Mesodermal cell (in vitro differentiated cells): ENCODE measurements around the gene PTH2R. TPM values are rescaled to one million over a fixed set of nuclear protein-coding genes. Genes with fewer than 3 reads are reported as not detected.

Experiments used
- H3K27ac ChIP-seq: 2 replicates; pipeline ENCODE4 v1.7.0; 2013; ENCODE audit warnings: mild to moderate bottlenecking, low read depth, low read length, moderate library complexity; ENCODE audit not compliant: severe bottlenecking
- H3K36me3 ChIP-seq: 2 replicates; pipeline ENCODE4 v1.7.1; 2013; ENCODE audit warnings: mild to moderate bottlenecking, low read length, moderate library complexity; ENCODE audit not compliant: control insufficient read depth, insufficient read depth
- H3K4me1 ChIP-seq: one replicate; pipeline ENCODE4 v1.7.1; 2013; ENCODE audit warnings: mild to moderate bottlenecking, low read length; ENCODE audit not compliant: insufficient read depth, control insufficient read depth, poor library complexity, severe bottlenecking
- H3K4me3 ChIP-seq: 2 replicates; pipeline ENCODE4 v1.7.0; 2013; ENCODE audit warnings: low read length, control low read depth, mild to moderate bottlenecking; ENCODE audit not compliant: insufficient read depth, poor library complexity, severe bottlenecking; ENCODE audit errors: extremely low read depth
- H3K9me3 ChIP-seq: 2 replicates; pipeline ENCODE4 v1.7.1; 2013; ENCODE audit warnings: mild to moderate bottlenecking, low read length, moderate library complexity; ENCODE audit not compliant: control insufficient read depth
- WGBS, 2 experiments: methylation state at CpG; one replicate each; pipeline ENCODE4 v1.1.5; 2013; ENCODE audit warnings: missing lambda C conversion rate in 2 of 2; ENCODE audit not compliant: insufficient coverage in 2 of 2; 5-methylcytosine and 5-hydroxymethylcytosine counted together
- polyA plus RNA-seq, 2 experiments: library from polyadenylated mRNA; stranded (reverse); fragments of 50-300 nt; gene quantifications; one replicate each; pipeline ENCODE4 v1.2.3, GENCODE V29; 2013

PTH2R gene, protein sequence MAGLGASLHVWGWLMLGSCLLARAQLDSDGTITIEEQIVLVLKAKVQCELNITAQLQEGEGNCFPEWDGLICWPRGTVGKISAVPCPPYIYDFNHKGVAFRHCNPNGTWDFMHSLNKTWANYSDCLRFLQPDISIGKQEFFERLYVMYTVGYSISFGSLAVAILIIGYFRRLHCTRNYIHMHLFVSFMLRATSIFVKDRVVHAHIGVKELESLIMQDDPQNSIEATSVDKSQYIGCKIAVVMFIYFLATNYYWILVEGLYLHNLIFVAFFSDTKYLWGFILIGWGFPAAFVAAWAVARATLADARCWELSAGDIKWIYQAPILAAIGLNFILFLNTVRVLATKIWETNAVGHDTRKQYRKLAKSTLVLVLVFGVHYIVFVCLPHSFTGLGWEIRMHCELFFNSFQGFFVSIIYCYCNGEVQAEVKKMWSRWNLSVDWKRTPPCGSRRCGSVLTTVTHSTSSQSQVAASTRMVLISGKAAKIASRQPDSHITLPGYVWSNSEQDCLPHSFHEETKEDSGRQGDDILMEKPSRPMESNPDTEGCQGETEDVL
- not detected for polyA plus RNA-seq (2013, experiment 1 of 2)
- not detected for polyA plus RNA-seq (2013, experiment 2 of 2)

DNA sequence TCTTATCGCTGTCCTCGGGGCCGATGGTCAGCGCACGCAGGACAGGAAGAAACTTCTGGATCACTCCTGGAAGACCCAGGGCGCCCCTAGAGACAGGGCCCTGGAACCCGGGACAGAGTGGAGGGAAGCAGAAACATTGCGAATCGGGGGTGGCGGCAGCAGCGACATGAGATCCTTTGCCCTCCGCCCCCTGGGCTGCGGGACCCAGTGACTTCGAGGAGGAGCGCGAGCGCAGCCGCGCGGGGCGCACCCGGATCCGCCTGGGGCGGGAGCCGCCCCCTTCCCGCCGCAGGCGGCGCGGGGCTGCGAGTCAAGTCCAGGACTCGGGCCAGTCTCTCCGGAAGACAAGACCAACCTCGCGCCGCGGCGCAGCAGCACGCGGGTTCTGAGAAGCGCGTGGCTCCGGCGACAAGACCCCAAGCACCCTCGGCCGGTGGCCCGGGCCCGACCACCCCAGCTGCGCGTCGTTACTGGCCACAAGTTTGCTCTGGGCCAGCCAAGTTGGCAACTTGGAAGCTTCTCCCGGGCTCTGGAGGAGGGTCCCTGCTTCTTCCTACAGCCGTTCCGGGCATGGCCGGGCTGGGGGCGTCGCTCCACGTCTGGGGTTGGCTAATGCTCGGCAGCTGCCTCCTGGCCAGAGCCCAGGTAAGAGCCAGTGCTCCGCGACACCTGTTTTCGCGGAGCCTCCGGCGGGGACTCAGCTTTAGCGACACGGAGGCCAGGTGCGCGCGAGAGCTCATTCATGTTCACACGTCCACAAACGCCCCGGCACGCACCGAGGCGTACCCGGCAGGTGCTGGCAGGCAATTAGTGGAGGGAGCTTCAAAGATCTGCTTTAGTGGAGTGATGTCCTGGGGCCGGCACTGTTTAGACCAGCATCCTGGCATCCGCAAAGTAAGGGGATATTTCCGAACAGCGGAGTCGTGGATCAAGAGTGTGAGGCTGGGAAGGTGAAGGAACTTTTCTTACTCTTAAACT lies at the start of gene PTH2R:
Gene PTH2R (plus strand): TSS at position 319 of the 978 bp plus-strand sequence. CDS start 252 bp downstream, at position 571.
- Histone ChIP-seq H3K36me3 (no peaks in the 10 kb centered on the region), H3K4me3 (peak within 1 kb of the TSS; percentile 30)
- WGBS, 2 experiments: 7 to 10% methylated on average over 72 to 75 of the region's 82 CpGs

DNA sequence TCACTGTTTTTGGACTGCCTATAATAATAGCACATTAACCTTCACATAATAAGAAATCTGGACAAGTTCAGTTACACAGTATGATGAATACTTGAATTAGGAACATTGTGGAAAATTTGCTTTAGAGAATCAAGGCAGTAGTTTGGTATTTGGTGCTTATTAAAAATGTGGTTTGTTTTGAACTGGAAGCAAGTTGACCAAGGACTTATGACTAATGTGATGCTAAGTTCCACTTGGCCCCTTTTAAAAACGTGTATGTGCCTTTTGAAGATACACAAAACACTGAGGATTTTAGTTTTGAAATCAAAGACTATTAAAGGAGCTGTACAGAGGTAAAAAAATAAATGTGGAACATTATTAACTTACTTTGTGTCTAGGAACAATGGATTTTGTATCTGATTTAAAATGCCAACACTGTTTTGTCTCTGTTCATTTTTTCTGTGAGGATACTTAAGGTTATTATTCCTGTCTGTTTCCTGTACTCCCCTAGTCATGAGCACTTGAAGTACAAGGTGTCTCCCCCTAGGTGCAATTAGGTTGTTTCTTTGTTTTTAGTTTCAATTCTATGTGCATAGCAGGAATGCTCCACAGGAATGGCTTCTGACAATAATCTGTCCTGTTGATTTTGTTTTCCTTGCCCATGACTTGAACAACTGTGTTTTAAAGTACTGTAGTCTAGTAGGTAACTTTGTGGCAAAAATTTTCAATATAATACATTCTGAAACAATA lies 49.6 kb upstream of the PTH2R start:
- Histone ChIP-seq H3K36me3 (peaks cover 45% of the 10 kb centered on the region), H3K4me3 (no peak overlapping the region), H3K9me3 (no peaks in the 10 kb centered on the region), H3K27ac (no peak overlapping the region), H3K4me1 (no peaks in the 10 kb centered on the region)
- no CpG with 5 or more reads among the region's 1 CpG for WGBS, 2 experiments

More for the DNA sequence above, at the start of gene PTH2R:
- no peaks in the 10 kb centered on the region for H3K4me1 ChIP-seq
- H3K9me3 ChIP-seq: no peaks in the 10 kb centered on the region
- H3K27ac ChIP-seq: no peak within 1 kb of the TSS

DNA sequence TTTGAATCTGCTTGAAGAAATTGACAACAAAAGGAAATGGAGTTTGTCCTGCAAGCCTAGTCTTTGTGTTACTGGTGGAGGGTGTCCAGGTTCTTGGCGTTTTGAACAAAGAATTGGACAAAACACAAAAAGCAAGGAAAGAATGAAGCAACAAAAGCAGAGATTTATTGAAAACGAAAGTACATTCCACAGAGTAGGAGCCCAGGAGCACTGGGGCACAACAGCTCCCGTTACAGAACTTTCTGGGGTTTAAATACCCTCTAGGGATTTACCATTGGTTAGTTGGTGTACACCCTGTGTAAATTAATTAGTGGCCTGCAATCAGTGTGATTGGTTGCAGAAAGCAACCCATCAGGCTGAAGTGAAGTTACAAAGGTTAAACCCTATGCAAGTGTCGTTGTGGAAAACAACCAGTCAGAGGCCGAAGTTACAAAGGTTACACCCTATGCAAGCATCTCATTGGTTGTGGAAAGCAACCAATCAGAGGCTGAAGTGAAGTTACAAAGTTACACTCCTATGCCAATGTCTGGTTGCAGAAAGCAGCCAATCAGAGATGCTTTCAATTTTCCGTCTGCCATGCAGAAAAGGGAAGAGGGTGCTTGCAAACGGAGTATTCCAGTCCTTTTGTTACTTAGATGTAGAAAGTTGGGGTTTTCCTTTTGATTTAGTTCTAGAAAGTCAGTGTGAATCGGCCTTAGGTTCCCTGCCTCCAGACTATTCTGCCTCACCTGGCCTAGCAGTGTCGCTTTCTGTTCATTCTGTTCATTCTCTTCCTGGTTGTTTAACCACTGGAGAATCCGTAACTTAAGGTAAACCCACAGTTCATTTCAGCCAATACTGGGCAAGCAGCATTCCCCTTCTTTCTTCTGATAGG lies 47.6 kb upstream of the PTH2R start:
- no peaks in the 10 kb centered on the region for H3K4me1 ChIP-seq
- no peak overlapping the region for H3K27ac ChIP-seq
- 96 to 97% methylated on average over 8 to 9 of the region's 10 CpGs for WGBS, 2 experiments
- no peaks in the 10 kb centered on the region for H3K9me3 ChIP-seq
- H3K4me3 ChIP-seq: no peak overlapping the region
- H3K36me3 ChIP-seq: peaks cover 28% of the 10 kb centered on the region

DNA sequence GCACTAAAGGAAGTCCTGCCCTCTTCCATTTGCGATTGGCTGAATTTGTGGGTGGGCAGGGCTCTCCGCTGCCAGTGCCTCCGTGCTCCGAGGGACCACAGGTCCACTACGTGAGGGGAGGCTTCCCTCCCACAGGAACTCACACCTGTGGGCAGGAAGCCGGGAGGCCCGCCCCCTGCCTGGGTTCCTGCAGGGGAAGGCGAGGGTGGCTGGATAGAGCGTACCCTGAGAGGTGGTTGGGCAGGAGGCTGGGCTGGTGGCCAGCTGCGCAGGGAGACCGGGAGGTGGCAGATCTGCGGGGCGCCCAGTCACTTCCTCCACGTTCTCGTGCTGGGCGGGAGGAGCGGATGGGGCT lies 47.0 kb upstream of the PTH2R start:
- Histone ChIP-seq H3K4me1 (no peaks in the 10 kb centered on the region), H3K9me3 (no peaks in the 10 kb centered on the region), H3K27ac (no peak overlapping the region), H3K4me3 (no peak overlapping the region), H3K36me3 (peaks cover 28% of the 10 kb centered on the region)
- 87% methylated on average over 7 of the region's 17 CpGs; no CpG with 5 or more reads in 1 of the 2 experiments for WGBS, 2 experiments

DNA sequence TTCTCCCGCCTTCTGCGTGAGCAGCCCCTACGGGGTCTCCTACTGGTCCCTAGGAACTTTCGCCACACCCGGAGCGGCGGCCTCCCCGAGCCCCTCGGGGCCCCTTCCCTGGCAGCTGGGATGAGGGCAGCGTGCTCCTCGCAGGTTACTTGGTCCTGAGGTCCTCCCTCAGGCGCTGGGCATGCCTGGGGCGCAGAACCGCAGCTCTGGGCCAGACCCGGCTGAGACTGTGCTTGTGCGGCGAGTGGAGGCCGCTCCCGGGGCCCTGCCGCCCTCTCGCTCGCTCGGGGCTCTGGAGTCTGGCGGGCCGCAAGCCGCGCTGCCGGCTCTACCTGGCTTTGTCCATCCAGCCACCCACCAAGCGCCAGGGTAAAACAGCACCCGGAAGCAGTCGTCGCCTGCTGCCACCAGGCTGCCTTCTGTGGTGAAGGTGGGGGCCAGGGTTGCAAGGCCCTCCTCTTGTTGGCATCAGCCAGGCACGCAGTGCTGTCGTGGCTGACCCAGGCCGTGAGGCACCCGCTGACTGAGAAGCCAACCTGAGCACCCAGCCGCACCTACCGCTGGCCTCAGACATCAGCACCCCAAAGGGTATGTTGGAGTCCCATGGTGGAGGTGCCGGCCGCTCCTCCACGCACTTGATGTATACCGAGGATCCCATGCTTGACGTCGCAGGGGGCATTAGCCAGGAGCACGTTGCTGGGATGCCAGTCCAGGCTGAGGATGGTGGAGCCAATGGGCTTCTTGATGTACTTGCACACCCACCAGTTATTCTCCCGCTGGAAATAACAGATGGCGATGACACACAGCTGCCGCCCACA lies 46.1 kb upstream of the PTH2R start:
- Histone ChIP-seq H3K4me3 (no peak overlapping the region), H3K27ac (no peak overlapping the region), H3K4me1 (no peaks in the 10 kb centered on the region), H3K36me3 (peaks cover 20% of the 10 kb centered on the region), H3K9me3 (peaks cover 4% of the 10 kb centered on the region)
- WGBS, 2 experiments: 95 to 96% methylated on average over 46 to 47 of the region's 48 CpGs

DNA sequence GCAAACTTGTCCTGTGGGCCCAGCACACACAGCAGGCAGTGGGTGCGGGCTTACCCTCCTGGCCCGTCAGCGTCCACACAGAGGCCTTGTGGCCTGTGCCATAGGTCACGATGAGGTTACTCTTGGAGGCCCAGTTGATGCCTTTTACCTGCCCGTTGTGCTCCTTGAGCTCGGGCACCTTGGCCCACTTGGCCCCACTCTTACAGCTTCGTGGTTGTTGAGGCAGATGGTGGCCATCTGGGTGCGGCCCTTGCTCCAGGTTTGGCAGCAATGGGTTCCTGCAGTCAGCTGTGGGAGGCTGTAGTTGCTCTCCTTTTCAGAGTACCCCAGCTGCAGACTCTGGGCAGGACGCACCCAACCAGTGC lies 45.5 kb upstream of the PTH2R start:
- no peaks in the 10 kb centered on the region for H3K4me1 ChIP-seq
- WGBS, 2 experiments: 95 to 98% methylated on average over 7 to 8 of the region's 9 CpGs
- no peak overlapping the region for H3K4me3 ChIP-seq
- H3K27ac ChIP-seq: no peak overlapping the region
- peaks cover 4% of the 10 kb centered on the region for H3K9me3 ChIP-seq
- peaks cover 19% of the 10 kb centered on the region for H3K36me3 ChIP-seq

DNA sequence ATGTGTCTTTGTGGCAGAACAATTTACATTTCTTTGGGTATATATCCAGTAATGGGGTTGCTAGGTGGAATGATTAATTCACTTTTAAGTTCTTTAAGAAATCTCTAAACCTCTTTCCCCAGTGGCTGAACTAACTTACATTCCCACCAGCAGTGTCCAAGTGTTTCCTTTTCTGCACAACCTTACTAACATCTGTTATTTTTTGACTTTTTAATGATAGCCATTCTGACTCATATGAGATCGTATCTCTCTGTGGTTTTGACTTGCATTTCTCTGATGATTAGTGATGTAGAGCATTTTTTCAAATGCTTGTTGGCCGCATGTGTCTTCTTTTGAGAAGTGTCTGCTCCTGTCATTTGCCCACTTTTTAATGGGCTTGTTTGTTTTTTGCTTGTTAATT lies 43.1 kb upstream of the PTH2R start:
- Histone ChIP-seq H3K27ac (no peak overlapping the region), H3K4me3 (no peak overlapping the region), H3K36me3 (peaks cover 6% of the 10 kb centered on the region), H3K9me3 (peaks cover 4% of the 10 kb centered on the region), H3K4me1 (no peaks in the 10 kb centered on the region)
- 83% methylated on average over 1 of the region's 2 CpGs; no CpG with 5 or more reads in 1 of the 2 experiments for WGBS, 2 experiments

DNA sequence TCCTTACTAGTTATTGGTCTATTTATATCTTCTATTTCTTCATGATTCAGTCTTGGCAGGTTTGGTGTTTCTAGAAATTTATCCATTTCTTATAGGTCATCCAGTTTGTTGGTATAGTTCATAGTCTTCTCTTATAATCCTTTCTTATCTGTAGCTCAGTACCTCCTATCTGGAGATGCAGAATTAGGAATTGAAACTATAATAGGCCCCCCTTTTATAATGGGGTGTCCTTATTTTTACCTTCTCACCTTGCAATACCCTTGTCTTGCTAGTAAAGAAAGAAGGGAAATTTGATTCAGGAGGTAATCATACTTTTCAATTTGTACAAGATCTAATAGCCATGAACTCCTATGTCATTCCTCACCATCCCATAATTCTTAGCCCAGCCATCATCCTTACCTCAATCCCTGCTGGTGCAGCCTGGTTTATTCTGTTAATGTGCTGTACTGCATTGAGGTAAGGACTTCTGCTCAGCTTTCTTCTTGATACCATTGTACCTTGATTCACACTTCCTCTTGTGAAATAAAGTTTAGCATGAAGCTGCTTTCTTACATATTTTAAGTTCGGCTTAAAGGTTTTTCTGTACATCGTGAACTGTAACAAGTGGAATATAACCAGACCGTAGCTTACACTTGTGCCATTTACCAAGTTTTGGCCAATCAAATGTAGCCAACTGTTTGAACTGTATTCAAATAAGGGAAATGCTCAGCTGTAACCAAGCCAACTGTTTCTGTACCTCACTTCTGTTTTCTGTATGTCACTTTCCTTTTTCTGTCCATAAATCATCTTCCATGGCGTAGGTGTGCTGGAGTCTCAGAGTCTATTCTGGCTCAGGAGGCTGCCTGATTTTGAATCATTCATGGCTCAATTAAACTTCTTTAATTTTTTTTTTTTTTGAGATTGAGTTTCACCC lies 40.1 kb upstream of the PTH2R start:
- H3K9me3 ChIP-seq: peaks cover 4% of the 10 kb centered on the region
- H3K27ac ChIP-seq: no peak overlapping the region
- no peaks in the 10 kb centered on the region for H3K36me3 ChIP-seq
- 91 to 100% methylated on average over 3 to 4 of the region's 4 CpGs for WGBS, 2 experiments
- no peaks in the 10 kb centered on the region for H3K4me1 ChIP-seq
- no peak overlapping the region for H3K4me3 ChIP-seq
